GM12892 (cell line): Measurements from ENCODE around the gene ZBTB3.

ENCODE experiments used
- POLR2A ChIP-seq: IDR thresholded peaks from 2 replicates; pipeline ENCODE4 v1.6.1; 2011; ENCODE audit warnings: low read depth, low read length, control low read depth
- POLR2AphosphoS5 ChIP-seq: IDR thresholded peaks from 2 replicates; pipeline ENCODE4 v1.6.1; 2011; ENCODE audit warnings: low read depth, low read length, control low read depth

- TF ChIP-seq POLR2AphosphoS5 (no peak), POLR2A (no peak)
Observed at GRCh38 chr11:62775646-62776045, 21.7 kb upstream of the ZBTB3 start.
